Measurements from ENCODE around the gene BPGM. TPM values are rescaled to one million over a fixed set of nuclear protein-coding genes. Genes with fewer than 3 reads are reported as not detected.

BPGM gene
- total RNA-seq, 1 donor from 2014 or later = 11.6 TPM

DNA sequence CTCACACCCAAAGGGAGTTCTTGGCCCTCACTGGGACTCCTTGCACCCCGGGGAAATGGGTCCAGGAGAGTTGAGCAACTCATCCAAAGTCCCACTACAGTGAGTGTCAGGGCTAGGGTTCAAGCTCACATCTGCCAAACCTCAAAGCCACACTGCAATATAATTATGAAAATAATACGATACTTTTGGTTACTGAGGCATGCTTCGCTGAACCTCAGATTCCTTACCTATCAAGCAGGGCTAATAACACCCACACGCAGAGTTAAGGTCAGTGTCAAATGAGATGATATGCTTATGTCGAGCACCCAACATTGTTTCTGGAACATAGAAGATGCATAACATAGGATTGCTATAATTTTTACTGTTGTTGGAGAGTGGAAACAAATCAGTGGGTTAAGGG is 58.2 kb downstream of the BPGM start:
- TF ChIP-seq, protein P1, sequence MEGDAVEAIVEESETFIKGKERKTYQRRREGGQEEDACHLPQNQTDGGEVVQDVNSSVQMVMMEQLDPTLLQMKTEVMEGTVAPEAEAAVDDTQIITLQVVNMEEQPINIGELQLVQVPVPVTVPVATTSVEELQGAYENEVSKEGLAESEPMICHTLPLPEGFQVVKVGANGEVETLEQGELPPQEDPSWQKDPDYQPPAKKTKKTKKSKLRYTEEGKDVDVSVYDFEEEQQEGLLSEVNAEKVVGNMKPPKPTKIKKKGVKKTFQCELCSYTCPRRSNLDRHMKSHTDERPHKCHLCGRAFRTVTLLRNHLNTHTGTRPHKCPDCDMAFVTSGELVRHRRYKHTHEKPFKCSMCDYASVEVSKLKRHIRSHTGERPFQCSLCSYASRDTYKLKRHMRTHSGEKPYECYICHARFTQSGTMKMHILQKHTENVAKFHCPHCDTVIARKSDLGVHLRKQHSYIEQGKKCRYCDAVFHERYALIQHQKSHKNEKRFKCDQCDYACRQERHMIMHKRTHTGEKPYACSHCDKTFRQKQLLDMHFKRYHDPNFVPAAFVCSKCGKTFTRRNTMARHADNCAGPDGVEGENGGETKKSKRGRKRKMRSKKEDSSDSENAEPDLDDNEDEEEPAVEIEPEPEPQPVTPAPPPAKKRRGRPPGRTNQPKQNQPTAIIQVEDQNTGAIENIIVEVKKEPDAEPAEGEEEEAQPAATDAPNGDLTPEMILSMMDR (IDR thresholded peaks at IDR 0.05) = no peak
- H3K9me3 Mint-ChIP-seq (ENCODE audit: unreplicated experiment) = no peaks in the 10 kb centered on the region
- no peaks in the 10 kb centered on the region for H3K27me3 Mint-ChIP-seq (ENCODE audit: unreplicated experiment)
- no peaks in the 10 kb centered on the region for H3K36me3 Mint-ChIP-seq (ENCODE audit: unreplicated experiment)
- peaks cover 72% of the 10 kb centered on the region for H3K4me1 Mint-ChIP-seq (ENCODE audit: unreplicated experiment)
- peak overlapping the region; percentile 95 for H3K27ac Mint-ChIP-seq (ENCODE audit: unreplicated experiment)
- no peak for DNase-seq (ENCODE audit: extremely low spot score, unreplicated experiment)
- no peak overlapping the region for H3K4me3 Mint-ChIP-seq (ENCODE audit: unreplicated experiment)

DNA sequence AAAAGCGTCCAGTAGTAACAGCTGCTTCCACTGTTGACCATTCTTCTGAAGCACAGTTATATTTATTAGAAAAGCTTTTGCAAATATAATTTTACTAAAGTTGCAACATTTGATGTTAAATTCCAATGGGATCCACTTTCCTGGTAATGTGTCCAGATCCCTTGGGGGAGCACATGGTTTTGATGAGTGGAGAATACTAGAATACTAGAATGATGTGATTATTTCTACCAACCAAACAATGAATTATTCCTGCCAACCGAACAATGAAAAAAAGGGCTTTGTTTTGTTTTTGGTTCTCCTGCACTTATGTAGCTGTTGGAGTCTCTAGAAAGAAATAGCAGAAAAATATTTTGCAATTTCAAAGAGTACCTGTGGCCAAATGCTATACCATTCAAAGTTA is 59.1 kb downstream of the BPGM start:
- DNase-seq (ENCODE audit: extremely low spot score, unreplicated experiment) = no peak
- Mint-ChIP-seq H3K36me3 (ENCODE audit: unreplicated experiment) (no peaks in the 10 kb centered on the region), H3K9me3 (ENCODE audit: unreplicated experiment) (no peaks in the 10 kb centered on the region), H3K4me1 (ENCODE audit: unreplicated experiment) (peaks cover 74% of the 10 kb centered on the region), H3K27me3 (ENCODE audit: unreplicated experiment) (no peaks in the 10 kb centered on the region), H3K27ac (ENCODE audit: unreplicated experiment) (peak overlapping the region; percentile 95), H3K4me3 (ENCODE audit: unreplicated experiment) (no peak overlapping the region)
- TF ChIP-seq, protein P1 (IDR thresholded peaks at IDR 0.05) = no peak

DNA sequence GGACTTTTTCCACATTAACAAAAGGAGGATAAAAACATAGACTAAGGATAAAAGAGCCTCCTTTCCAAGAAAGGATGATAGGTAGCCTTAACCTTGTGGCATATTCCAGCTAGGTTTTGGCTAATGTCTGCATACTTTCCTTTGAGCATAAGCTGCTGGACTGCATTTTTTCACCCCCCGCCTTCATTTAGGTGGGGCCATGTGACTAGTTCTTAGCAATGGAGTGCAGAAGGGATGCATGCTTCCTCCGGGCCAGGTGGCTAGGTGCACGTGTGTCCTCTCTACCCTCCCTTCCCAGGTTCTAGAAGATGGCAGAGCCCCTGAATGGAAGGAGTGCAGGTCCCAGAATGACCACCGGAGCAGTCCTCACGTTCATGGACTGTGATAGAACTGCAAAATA is 59.8 kb downstream of the BPGM start:
- Mint-ChIP-seq H3K4me1 (ENCODE audit: unreplicated experiment) (peaks cover 77% of the 10 kb centered on the region), H3K9me3 (ENCODE audit: unreplicated experiment) (no peaks in the 10 kb centered on the region), H3K36me3 (ENCODE audit: unreplicated experiment) (no peaks in the 10 kb centered on the region), H3K4me3 (ENCODE audit: unreplicated experiment) (no peak overlapping the region), H3K27ac (ENCODE audit: unreplicated experiment) (peak overlapping the region; percentile 23), H3K27me3 (ENCODE audit: unreplicated experiment) (no peaks in the 10 kb centered on the region)
- TF ChIP-seq, protein P1 (IDR thresholded peaks at IDR 0.05) = no peak
- no peak for DNase-seq (ENCODE audit: extremely low spot score, unreplicated experiment)

DNA sequence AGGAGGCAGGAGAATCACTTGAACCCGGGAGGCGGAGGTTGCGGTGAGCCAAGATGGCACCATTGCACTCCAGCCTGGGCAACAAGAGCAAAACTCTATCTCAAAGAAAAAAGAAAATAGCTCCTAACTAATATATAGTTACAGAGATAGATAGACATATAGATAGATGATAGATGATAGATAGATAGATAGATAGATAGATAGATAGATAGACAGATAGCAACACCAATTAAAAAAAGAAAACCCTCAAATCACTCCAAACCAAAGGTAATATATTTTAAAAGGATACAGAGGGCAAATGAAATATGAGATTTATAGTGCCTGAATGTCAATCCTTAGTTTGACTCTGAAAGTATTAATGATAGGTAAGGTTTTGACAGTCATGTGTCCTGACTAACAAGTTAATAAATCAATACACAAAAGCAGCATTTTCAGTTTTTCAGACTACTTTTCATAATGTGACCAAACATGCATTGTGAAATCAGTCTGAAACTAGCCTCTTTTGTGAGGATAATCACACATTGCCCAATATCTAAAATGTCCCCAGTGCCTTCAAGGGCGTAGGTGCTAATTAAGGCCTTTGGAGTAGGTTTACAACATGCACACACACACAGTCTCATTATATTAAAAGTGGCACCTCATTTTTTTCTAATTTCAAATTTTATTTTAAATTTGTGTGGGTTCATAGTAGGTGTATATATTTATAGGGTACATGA is 61.2 kb downstream of the BPGM start:
- Mint-ChIP-seq H3K27me3 (ENCODE audit: unreplicated experiment) (no peaks in the 10 kb centered on the region), H3K4me1 (ENCODE audit: unreplicated experiment) (peaks cover 76% of the 10 kb centered on the region), H3K27ac (ENCODE audit: unreplicated experiment) (no peak overlapping the region), H3K36me3 (ENCODE audit: unreplicated experiment) (no peaks in the 10 kb centered on the region), H3K4me3 (ENCODE audit: unreplicated experiment) (no peak overlapping the region), H3K9me3 (ENCODE audit: unreplicated experiment) (no peaks in the 10 kb centered on the region)
- no peak for DNase-seq (ENCODE audit: extremely low spot score, unreplicated experiment)
- TF ChIP-seq, protein P1 (IDR thresholded peaks at IDR 0.05) = no peak

DNA sequence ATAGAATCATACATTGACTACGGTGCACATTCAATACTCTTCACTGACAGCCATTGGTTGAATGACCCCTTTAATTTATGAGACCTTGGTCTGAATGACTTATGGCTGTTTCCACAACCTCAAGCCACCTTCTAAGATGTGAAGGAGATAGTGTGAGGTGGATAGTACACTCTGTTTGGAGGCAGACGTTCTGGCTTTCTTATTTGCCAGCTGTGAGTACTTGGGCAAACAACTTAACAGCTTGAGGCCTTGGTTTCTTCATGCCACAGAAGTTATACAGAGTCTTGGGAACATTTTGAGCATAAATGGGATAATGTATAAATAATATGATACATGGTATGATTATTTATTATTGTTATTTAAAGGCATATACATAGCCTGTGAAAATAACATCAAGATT is 62.0 kb downstream of the BPGM start:
- Mint-ChIP-seq H3K27ac (ENCODE audit: unreplicated experiment) (peak overlapping the region; percentile 84), H3K4me3 (ENCODE audit: unreplicated experiment) (no peak overlapping the region), H3K9me3 (ENCODE audit: unreplicated experiment) (no peaks in the 10 kb centered on the region), H3K27me3 (ENCODE audit: unreplicated experiment) (no peaks in the 10 kb centered on the region), H3K4me1 (ENCODE audit: unreplicated experiment) (peaks cover 67% of the 10 kb centered on the region), H3K36me3 (ENCODE audit: unreplicated experiment) (no peaks in the 10 kb centered on the region)
- TF ChIP-seq, protein P1 (IDR thresholded peaks at IDR 0.05) = no peak
- no peak for DNase-seq (ENCODE audit: extremely low spot score, unreplicated experiment)
